Measurements from ENCODE around the gene MAP3K5. TPM values are rescaled to one million over a fixed set of nuclear protein-coding genes. Genes with fewer than 3 reads are reported as not detected.

Gene MAP3K5
- total and polyA plus RNA-seq, 2 of the 8 experiments (the other 6 are each of a cell fraction or from before 2014, with no cell fraction given): 0.63 to 2.6 TPM

GRCh38 chr6:136801581-136801980 is 9.3 kb upstream of the MAP3K5 start:
- Histone ChIP-seq H2AFZ (ENCODE audit: low read length) (no peak overlapping the region), H3K4me1 (replicated peaks in 1 of 4; ENCODE audit: control insufficient read depth in 3 of 4, insufficient read depth in 4 of 4, low read length in 3 of 4) (no peaks in the 10 kb centered on the region), H4K91ac (replicated peaks; ENCODE audit: insufficient read length, low read length) (no peak overlapping the region), H2BK15ac (ENCODE audit: low read length) (no peak overlapping the region), H3K14ac (ENCODE audit: insufficient read length) (no peak overlapping the region), H2AK5ac (ENCODE audit: low read depth, low read length) (no peak overlapping the region), H3K9ac (replicated peaks in 1 of 4; ENCODE audit: extremely low read depth in 1 of 4, low read depth in 3 of 4, low read length in 3 of 4) (no peak overlapping the region), H2BK120ac (replicated peaks; ENCODE audit: low read depth, low read length) (no peak overlapping the region), H3K18ac (ENCODE audit: extremely low read depth, low read length) (no peak overlapping the region), H3K27ac (ENCODE audit: low read depth, low read length) (no peak overlapping the region), H3K23me2 (ENCODE audit: low read depth, low read length) (no peaks in the 10 kb centered on the region), H4K5ac (ENCODE audit: insufficient read length, low read depth, low read length) (no peak overlapping the region), H3K23ac (ENCODE audit: insufficient read length) (no peak overlapping the region), H3K27me3 (replicated peaks in 1 of 4; ENCODE audit: control insufficient read depth in 3 of 4, extremely low read depth in 1 of 4, insufficient read depth in 3 of 4, low read length in 3 of 4) (no peaks in the 10 kb centered on the region), H3K79me2 (ENCODE audit: control insufficient read depth in 1 of 2, insufficient read depth in 2 of 2, low read length in 2 of 2) (no peaks in the 10 kb centered on the region), H2BK12ac (ENCODE audit: low read depth, low read length) (no peak overlapping the region), H3K4me3 (ENCODE audit: extremely low read depth in 1 of 4, insufficient read depth in 2 of 4, low read depth in 3 of 4, low read length in 4 of 4) (no peak overlapping the region), H3K79me1 (ENCODE audit: low read depth, low read length) (no peaks in the 10 kb centered on the region), H3K9me3 (ENCODE audit: insufficient read depth in 2 of 2, low read depth in 1 of 2, low read length in 1 of 2) (no peaks in the 10 kb centered on the region), H4K8ac (ENCODE audit: extremely low read depth, insufficient read depth, low read length) (no peak overlapping the region), H2BK5ac (ENCODE audit: low read depth, low read length) (no peak overlapping the region), H2BK20ac (ENCODE audit: low read length) (no peak overlapping the region), H3K36me3 (ENCODE audit: control insufficient read depth in 2 of 4, insufficient read depth in 4 of 4, low read length in 3 of 4) (no peaks in the 10 kb centered on the region; a peak in 1 of 8 replicates), H3K56ac (replicated peaks; ENCODE audit: insufficient read length, low read depth, low read length) (no peak overlapping the region), H3K4me2 (ENCODE audit: insufficient read depth in 1 of 2, low read depth in 2 of 2, low read length in 2 of 2) (no peak overlapping the region), H3K4ac (replicated peaks; ENCODE audit: insufficient read length, low read depth, low read length) (no peak overlapping the region), H4K20me1 (replicated peaks in 1 of 2; ENCODE audit: control insufficient read depth in 1 of 2, insufficient read depth in 2 of 2, low read length in 2 of 2) (no peaks in the 10 kb centered on the region)
- 92% methylated on average over 2 of the region's 2 CpGs; no CpG with 5 or more reads in 1 of the 2 experiments for WGBS, 2 experiments (ENCODE audit: extremely low coverage in 1 of 2, insufficient coverage in 1 of 2, insufficient read length in 1 of 2, insufficient replicate concordance in 2 of 2, low coverage in 1 of 2, low lambda C conversion rate in 2 of 2, missing lambda C conversion rate in 1 of 2)
- CTCF ChIA-PET (ENCODE audit: partially characterized antibody): interaction anchor here (1.0 to 1.3 kb wide), 3 partner anchors 9 to 157 kb away, joined by 3 to 9 read pairs (median 3); partner anchors contain the start of gene MAP3K5
- POLR2A ChIA-PET (ENCODE audit: partially characterized antibody): interaction anchor here (1.5 kb wide), 1 partner anchor 21 kb away, joined by 5 read pairs; the partner anchor contains the start of gene PEX7
- DNase-seq (ENCODE audit: low read depth in 1 of 2, low spot score in 2 of 2) (no peak), FAIRE-seq (no peak)

Data from H1 (cell line).